PFSK-1 (cell line): Measurements from ENCODE around the gene RBKS.

ENCODE experiments used
- FOXP2 ChIP-seq: optimal IDR thresholded peaks from 2 replicates; pipeline ENCODE3; 2011; ENCODE audit warnings: borderline replicate concordance, control low read depth, inconsistent platforms; ENCODE audit not compliant: insufficient read depth; ENCODE audit errors: extremely low read length, extremely low read depth
- POLR2AphosphoS5 ChIP-seq: IDR thresholded peaks from 2 replicates; pipeline ENCODE4 v1.6.1; 2012; ENCODE audit warnings: low read depth, mild to moderate bottlenecking, control low read depth, low read length, moderate library complexity
- REST ChIP-seq, 2 experiments: IDR thresholded peaks; 2 replicates each; pipeline versions ENCODE4 v1.6.1 to v1.8.0; 2011 to 2012; ENCODE audit warnings: low read depth in 2 of 2, low read length in 2 of 2, control low read depth in 1 of 2, inconsistent platforms in 1 of 2, mild to moderate bottlenecking in 1 of 2, moderate library complexity in 1 of 2; ENCODE audit not compliant: insufficient read depth in 1 of 2
- SIN3A ChIP-seq: IDR thresholded peaks from 2 replicates; pipeline ENCODE4 v1.6.1; 2012; ENCODE audit warnings: mild to moderate bottlenecking, low read length, moderate library complexity, borderline replicate concordance; ENCODE audit not compliant: insufficient read depth
- TAF1 ChIP-seq: IDR thresholded peaks from 2 replicates; pipeline ENCODE4 v1.6.1; 2012; ENCODE audit warnings: low read length, control low read depth, borderline replicate concordance; ENCODE audit not compliant: insufficient read depth

- no peak for TF ChIP-seq FOXP2
- TF ChIP-seq TAF1: no peak
- no peak for TF ChIP-seq POLR2AphosphoS5
- TF ChIP-seq REST (IDR thresholded peaks at IDR 0.05; ENCODE audit: insufficient read depth in 1 of 2, low read depth in 2 of 2, low read length in 2 of 2): no peak
- TF ChIP-seq SIN3A: no peak
Observed at GRCh38 chr2:27822049-27822448, 68.1 kb downstream of the RBKS start.
